Stimulated activated CD8-positive, alpha-beta memory T cell treated with anti-CD3 and anti-CD28 coated beads, Interleukin-15, amount 100 ng/mL, for 24 hours (primary cell): Measurements from ENCODE around the gene SYF2.
A peak's percentile ranks its signal among the peaks of the same experiment; 100 is the strongest.
"Not testable (repeated sequence)": the region's sequence is repeated elsewhere in the genome, so short reads cannot be mapped to it uniquely, and the experiment has no call there.

Experiments
- DNase-seq: peaks from one replicate; pipeline ENCODE4 v3.0.0-alpha.2; 2020; ENCODE audit warnings: low read depth

SYF2 gene

DNA sequence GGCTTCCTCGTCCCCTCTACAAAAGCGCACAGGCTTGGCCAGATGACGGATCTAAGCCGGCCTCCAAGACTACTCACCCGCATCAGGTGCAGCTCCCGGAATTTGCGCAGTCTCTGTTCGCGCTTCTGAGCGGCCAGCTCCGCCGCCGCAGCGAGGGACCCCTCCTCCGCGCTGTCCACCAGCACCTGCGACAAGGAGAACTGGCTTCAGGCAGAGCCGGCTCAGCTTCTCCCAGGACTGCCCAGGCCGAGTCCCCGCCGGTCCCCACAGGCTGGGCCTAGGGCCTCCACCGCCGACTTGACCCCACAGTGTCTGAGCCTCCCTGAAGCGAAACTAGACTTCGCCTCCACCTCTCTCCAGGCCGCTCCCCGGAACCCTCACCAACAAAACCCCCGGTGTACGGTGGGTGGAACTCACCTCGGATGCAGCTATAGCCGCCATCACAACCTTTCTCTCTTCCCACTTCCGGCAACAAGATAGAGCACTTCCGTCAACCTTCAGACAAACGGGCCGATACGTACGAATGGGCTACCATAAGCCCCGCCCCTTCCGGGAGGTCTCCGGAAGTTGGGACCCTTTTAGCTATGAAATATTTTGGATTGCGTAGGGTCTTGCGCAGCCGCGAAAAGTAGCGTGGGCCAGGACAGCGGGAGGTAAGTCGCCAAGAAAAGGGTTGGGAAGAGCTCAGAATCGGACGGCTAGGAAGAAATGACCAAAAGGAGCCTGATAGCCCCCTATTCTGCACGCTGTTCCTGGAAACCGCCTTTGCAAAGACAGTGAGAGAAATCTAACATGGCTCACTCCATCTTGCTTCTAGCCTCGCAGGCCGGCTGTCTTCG lies at the start of gene SYF2:
Gene SYF2, minus strand, starts transcription at position 476 of the 839 bp plus-strand sequence. Its CDS starts 35 bp downstream, at position 441.
- peak; percentile 70 for DNase-seq

DNA sequence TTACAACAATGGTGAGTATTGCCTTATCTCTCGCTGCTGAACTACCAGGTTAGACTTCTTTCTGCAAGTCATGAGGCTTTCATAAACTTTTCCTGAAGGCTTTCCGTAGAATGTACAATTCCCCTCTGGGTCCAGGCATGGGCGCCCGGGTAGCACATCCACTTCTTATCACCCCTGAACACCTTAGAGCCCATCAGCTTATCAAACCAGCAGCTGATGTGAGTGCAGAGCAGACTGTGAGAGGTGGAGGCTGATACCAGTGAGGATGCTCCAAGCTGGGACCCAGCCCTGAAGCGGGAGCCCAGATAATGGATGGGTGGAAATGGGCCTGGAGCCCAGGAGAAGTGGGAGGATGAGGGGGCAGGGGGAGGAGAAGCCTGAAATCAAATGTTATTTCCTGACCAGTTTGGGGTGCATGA lies 47.4 kb upstream of the SYF2 start:
- not testable (repeated sequence) for DNase-seq

DNA sequence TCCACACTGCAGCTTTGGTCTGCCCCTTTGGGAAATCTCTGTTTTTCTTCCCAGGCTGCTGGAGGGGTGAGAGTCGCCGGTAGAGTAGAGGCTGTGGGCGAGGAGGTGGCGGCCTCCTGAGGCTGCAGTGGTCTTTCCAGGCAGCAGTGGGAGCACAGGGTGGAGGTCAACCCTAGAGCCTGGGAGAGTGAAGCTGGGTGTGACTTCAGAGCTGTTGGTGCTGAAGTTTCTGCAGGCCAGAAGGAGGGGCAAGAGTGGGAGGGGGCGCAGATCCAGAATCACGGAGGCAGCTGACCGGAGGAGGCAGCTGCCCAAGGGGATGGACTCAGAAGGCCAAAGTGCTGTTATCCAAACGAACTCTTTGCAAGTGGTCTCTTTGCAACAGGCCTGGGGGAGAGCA lies 46.5 kb upstream of the SYF2 start:
- DNase-seq = not testable (repeated sequence)

DNA sequence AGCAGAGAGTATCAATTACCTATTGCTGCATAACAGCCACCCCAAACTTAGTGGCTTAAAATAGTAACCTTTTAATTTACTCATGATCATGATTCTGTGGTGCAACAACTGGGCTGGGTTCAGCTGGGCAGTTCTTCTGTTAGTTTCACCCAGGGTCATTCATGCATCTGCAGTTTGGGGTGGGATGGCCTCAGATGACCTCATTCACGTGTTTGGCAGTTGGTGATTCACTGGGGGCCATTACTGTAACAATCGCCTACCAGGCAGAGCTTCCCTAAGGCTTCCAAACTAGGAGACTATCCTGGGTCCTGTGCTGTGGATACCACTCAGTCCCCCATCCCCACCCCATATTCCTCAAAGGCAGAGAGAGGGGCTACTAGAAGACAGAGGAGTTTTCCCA lies 46.1 kb upstream of the SYF2 start:
- not testable (repeated sequence) for DNase-seq

- not testable (repeated sequence) for DNase-seq
These were observed 45.0 kb upstream of the SYF2 start for GRCh38 chr1:25277295-25277694.

DNA sequence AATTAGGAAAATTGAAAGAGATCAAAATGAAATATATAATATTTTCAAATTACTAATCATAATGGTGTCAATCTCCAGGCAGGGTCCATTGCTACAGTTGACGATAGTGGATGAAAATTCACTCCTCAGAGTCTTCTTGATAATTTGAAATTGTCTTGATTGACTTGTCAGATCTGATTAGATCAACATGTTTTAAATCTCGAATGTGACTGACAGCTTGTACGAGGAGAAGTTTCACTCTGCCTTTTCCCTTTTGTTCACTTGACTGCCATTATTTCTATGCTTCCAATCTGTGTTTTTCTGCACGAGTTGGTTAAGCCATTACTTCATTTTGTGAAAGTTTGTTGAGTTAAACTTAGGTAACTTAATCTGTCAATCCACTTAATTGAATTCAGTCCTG lies 43.3 kb upstream of the SYF2 start:
- DNase-seq = not testable (repeated sequence)

DNA sequence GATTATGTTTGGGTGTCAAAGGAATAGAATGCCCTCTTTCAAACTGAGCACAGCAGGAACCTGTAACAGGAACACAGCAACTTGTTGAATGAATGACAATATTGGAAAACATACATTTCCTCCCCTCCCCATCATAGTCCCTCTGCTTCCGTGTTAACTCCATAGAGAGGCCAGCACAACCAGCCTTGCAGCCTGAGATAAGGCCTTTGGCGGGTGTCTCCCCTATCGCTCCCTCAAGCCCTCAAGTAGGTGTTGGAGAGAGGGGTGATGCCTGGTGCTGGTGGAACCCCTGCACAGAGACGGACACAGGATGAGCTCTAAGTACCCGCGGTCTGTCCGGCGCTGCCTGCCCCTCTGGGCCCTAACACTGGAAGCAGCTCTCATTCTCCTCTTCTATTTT lies 39.9 kb upstream of the SYF2 start, which contains the start of gene RHD:
Gene RHD, plus strand, starts transcription at position 272 of the 400 bp plus-strand sequence. Its CDS starts 39 bp downstream, at position 311.
- not testable (repeated sequence) for DNase-seq

DNA sequence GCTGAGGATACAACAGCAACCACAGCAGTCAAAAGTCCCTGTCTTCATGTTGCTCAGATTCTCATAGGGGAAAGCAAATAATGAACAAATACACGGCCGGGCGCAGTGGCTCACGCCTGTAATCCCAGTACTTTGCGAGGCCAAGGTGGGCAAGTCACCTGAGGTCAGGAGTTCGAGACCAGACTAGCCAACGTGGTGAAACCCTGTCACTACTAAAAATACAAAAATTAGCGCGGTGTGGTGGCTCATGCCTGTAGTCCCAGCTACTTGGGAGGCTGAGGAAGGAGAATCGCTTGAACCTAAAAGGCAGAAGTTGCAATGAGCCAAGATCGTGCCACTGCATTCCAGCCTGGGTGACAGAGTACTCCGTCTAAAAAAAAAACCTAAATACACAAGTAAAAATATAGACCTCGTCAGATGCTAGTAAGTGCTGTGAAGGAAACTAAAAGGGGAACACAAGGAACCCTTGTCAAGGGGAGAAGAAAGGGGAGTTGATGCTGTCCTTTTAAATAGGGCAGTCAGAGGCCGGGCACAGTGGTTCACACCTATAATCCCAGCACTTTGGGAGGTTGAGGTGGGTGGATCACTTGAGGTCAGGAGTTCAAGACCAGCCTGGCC lies 36.0 kb upstream of the SYF2 start:
- DNase-seq = not testable (repeated sequence)

GRCh38 chr1:25267288-25268142 lies 35.2 kb upstream of the SYF2 start:
- DNase-seq = peak; percentile 89

DNA sequence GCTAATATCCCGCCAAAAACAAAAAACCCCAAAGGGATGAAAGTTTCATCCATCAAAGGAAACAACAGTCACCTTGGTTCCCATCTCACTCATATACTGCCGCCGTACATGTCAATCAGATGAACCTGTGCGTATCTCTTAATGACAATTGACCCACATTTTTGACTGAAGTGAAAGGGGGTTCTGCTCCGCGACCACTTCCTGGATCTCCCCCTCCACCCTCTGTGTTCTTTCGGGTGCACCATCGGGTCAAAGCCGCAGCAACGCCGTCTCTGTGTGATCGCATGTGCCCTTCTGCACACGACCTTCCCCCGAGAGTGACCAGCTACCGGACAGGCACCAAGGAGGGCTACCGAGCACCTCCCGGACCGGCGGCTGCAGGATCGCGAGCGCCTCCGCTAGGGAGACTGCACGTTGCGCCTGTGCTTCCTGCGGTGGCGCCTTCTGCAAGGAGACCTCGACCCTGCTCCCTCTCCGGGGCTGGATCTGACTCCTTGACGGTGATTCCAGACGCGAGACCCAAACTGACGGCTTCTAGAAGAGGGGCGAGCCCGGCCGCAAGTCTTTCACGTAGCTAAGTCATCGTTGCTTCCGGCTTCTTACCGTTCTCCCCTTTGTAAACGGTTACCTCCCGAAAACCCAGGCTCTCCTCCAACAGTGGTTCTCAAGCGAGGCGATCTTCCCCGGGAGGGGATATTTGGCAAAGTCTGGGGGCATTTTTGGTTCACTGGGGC lies 34.4 kb upstream of the SYF2 start:
- DNase-seq = not testable (repeated sequence)

GRCh38 chr1:25260336-25260735 lies 28.0 kb upstream of the SYF2 start:
- DNase-seq = not testable (repeated sequence)

- not testable (repeated sequence) for DNase-seq
These were observed 27.5 kb upstream of the SYF2 start for GRCh38 chr1:25259813-25260212.

- DNase-seq = no peak
These were observed 24.9 kb upstream of the SYF2 start for GRCh38 chr1:25257196-25257595.

GRCh38 chr1:25256578-25256965 lies 24.3 kb upstream of the SYF2 start:
- DNase-seq = no peak

DNA sequence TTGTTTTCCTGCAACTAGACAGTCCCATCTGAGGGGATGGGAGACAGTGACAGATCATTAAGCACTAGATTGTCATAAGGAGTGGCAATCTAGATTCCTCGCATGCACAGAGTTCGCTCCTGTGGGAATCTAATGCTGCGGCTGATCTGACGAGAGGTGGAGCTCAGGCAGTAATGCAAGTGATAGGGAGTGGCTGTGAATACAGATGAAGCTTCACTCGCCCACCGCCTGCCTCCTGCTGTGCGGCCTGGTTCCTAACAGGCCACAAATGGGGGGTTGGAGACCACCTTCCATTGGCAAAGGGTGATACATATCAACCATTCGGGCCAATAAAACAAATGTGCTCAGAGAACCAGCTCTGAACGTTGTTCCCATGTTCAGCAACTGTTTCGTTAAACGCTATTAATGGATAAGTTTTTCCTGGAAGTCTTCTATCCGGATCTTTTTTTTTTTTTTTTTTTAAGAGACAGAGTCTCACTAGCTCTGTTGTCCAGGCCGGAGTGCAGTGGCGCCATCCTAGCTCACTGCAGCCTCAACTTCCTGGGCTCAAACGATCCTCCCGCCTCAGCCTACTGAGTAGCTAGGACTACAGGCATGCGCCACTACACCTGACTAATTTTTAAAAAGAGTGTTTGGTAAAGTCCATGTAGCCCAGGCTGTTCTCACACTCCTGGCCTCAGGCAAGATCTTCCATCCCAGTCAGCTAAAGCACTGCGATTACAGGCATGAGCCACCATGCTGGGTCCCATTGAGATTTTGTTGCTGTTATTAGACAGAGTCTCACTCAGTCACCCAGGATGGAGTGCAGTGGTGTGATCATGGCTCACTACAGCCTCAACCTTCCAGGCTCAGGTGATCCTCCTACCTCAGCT lies 23.6 kb upstream of the SYF2 start:
- DNase-seq = no peak

GRCh38 chr1:25253911-25254310 lies 21.6 kb upstream of the SYF2 start:
- no peak for DNase-seq

DNA sequence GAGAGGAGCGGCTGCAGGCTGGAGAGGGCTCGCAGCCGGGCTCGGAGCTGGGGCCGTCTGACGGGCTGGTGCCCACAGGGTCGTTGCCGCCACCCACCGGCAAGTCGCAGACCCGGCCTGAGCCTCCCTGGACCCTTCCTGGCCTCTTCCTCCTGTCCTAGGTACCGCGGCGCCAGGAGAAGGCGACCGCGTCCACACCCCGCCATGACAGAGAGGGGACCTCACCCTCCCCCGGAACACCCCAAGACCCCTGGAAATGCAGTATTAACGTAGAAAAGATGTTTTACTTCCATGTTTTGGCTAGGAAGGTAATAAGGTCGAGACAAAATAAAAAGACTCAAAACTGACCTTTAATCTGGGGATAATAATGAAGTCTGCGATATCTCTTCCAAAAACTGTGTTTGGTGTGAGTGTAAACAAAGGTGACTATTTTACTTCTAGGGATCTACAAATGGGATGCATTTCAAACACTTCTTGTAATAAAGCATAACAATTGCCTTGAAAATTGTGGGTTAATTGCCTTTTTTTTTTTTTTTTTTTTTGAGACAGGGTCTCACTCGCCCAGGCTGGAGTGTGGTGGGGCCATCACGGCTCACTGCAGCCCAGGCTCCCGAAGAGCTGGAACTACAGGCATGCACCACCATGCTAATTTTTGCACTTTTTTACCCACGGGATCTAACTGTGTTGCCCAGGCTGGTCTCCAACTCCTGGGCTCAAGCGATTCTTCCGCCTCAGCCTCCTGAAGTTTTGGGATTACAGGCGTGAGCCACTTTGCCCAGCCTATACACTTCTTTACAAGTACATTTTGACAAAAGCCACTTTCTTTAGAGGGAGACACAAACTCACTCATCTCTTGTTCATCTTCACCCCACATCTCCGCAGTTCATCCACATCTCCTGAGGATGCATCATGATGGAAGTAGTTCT lies 15.8 kb upstream of the SYF2 start:
- no peak for DNase-seq

DNA sequence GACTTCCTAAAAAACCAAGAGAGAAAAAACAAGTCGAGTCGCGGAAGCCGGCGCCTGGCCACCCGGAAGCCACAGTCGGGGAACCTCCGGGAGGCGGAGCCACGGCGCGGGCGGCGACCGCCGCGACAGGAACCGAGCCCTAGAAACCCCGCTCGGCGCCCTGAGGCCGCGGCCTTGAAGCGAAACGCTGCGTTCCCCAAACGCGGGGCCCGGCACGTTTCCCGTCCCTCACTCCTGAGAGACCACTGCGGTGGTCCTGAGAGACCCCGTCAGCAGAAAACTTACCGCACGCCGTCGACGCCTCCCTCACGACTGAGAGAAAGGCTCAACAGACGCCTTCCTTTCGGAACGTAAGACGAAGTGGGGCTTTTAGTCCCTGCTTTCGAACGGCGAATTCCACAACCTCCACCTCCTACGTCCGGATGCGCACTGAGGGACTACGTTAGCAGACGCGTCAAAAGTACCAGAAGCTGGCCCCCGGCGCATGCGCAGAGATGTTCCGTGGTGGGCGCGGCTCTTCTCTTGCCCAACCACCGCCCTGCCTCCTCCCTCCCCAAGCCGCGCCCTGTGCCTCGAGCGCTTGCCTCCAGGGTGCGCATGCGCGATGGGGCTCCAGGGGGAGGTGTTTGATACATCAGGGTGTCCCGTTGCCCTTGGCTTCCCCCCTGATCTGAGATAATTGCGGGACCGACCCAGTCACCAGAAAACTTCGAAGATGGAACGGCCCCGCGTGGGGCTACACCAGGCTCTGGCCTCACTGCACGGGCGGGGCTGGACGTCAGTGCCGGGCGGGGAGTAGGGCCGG lies 14.9 kb upstream of the SYF2 start, which contains the start of gene RSRP1:
Gene RSRP1, minus strand, starts transcription at position 431 of the 805 bp plus-strand sequence. CDS start 491 bp downstream, outside the sequence.
- peak; percentile 99 for DNase-seq
